HEK293 (cell line): ENCODE results near the gene ASMTL.
"Not testable (repeated sequence)": the region's sequence is repeated elsewhere in the genome, so short reads cannot be mapped to it uniquely, and the experiment has no call there.

Experiments
- CTCF ChIA-PET: fragments of 350-600 bp; formaldehyde crosslinking; extraction: SDS; loops from one replicate; lab custom pipeline; 2021; ENCODE audit warnings: antibody characterized with exemption; lab: Yijun Ruan, JAX
- POLR2A ChIA-PET: fragments of 300-600 bp; formaldehyde crosslinking; extraction: SDS; loops from one replicate; lab custom pipeline; 2020; ENCODE audit warnings: antibody characterized with exemption, inconsistent platforms; lab: Yijun Ruan, JAX
- H3K27ac ChIP-seq: fragments of 200-500 bp; sonication (Bioruptor generic); 2 replicates; pipeline ENCODE4 v1.5.1; 2014; ENCODE audit warnings: low read depth, low read length, control low read depth, inconsistent platforms; ENCODE audit errors: extremely low read depth
- H3K36me3 ChIP-seq, 2 experiments: fragments of 200-500 bp in 1 of 2; sonication (Bioruptor generic) in 1 of 2; 1 replicate in 1 of 2; 2 replicates in 1 of 2; pipeline ENCODE4 v1.5.1; 2014 to 2017; ENCODE audit warnings: inconsistent platforms in 2 of 2, low read length in 2 of 2; ENCODE audit not compliant: control insufficient read depth in 2 of 2, insufficient read depth in 1 of 2
- H3K4me1 ChIP-seq: fragments of 200-500 bp; sonication (Bioruptor generic); 2 replicates; pipeline ENCODE4 v1.5.1; 2014; ENCODE audit warnings: mild to moderate bottlenecking, low read length, inconsistent platforms; ENCODE audit not compliant: control insufficient read depth, insufficient read depth
- H3K4me3 ChIP-seq: 2 replicates; pipeline ENCODE4 v1.5.1; 2011; ENCODE audit warnings: low read depth, mild to moderate bottlenecking, control low read depth, low read length, moderate library complexity
- H3K9me3 ChIP-seq: fragments of 200-500 bp; sonication (Bioruptor generic); 2 replicates; pipeline ENCODE4 v1.5.1; 2014; ENCODE audit warnings: low read depth, low read length, inconsistent platforms; ENCODE audit not compliant: control insufficient read depth, insufficient read depth
- MEIS1 ChIP-seq: sonication (generic); formaldehyde crosslinking; IDR thresholded peaks from 2 replicates; pipeline ENCODE4 v1.8.1; 2022; ENCODE audit warnings: missing genetic modification reagents, mild to moderate bottlenecking, borderline replicate concordance
- SP2 ChIP-seq: fragments of 450-650 bp; formaldehyde crosslinking; IDR thresholded peaks from 2 replicates; pipeline ENCODE4 v1.5.1; 2016; ENCODE audit warnings: missing biosample characterization, missing genetic modification characterization
- ZBTB17 ChIP-seq: fragments of 450-650 bp; formaldehyde crosslinking; IDR thresholded peaks from 2 replicates; pipeline ENCODE4 v1.5.1; 2016; ENCODE audit warnings: missing biosample characterization, missing genetic modification characterization
- ZBTB21 ChIP-seq: fragments of 450-650 bp; formaldehyde crosslinking; IDR thresholded peaks from 2 replicates; pipeline ENCODE4 v1.5.1; 2017; ENCODE audit warnings: missing biosample characterization, missing genetic modification characterization
- ZNF24 ChIP-seq: fragments of 450-650 bp; formaldehyde crosslinking; IDR thresholded peaks from 2 replicates; pipeline ENCODE4 v1.5.1; 2016; ENCODE audit warnings: missing biosample characterization, missing genetic modification characterization
- ZNF274 ChIP-seq, 2 experiments: fragments of 200-500 bp in 1 of 2; fragments of 450-650 bp in 1 of 2; sonication (Bioruptor generic) in 1 of 2; formaldehyde crosslinking in 1 of 2; IDR thresholded peaks; 2 replicates each; pipeline versions ENCODE4 v1.5.1 to v1.6.1; 2014 to 2016; ENCODE audit warnings: borderline replicate concordance in 1 of 2, inconsistent platforms in 1 of 2, low read length in 1 of 2, missing biosample characterization in 1 of 2, missing genetic modification characterization in 1 of 2
- ZNF292 ChIP-seq: fragments of 450-650 bp; formaldehyde crosslinking; IDR thresholded peaks from 2 replicates; pipeline ENCODE4 v1.5.1; 2016; ENCODE audit warnings: low read depth, missing biosample characterization, missing genetic modification characterization, borderline replicate concordance
- ZNF366 ChIP-seq: fragments of 450-650 bp; formaldehyde crosslinking; conservative IDR thresholded peaks from 2 replicates; pipeline ENCODE4 v1.5.1; 2016; ENCODE audit warnings: missing biosample characterization, missing genetic modification characterization
- ZNF548 ChIP-seq: fragments of 450-650 bp; formaldehyde crosslinking; IDR thresholded peaks from 2 replicates; pipeline ENCODE4 v1.5.1; 2016; ENCODE audit warnings: missing biosample characterization, missing genetic modification characterization
- ZNF560 ChIP-seq: fragments of 450-650 bp; formaldehyde crosslinking; IDR thresholded peaks from 2 replicates; pipeline ENCODE4 v1.5.1; 2017; ENCODE audit warnings: missing biosample characterization, missing genetic modification characterization, borderline replicate concordance
- ZNF785 ChIP-seq: fragments of 450-650 bp; formaldehyde crosslinking; IDR thresholded peaks from 2 replicates; pipeline ENCODE4 v1.5.1; 2016; ENCODE audit warnings: missing biosample characterization, missing genetic modification characterization
- TF ChIP-seq, protein P1 (sequence below): fragments of 450-650 bp; formaldehyde crosslinking; IDR thresholded peaks from 2 replicates; pipeline ENCODE4 v1.5.1; 2017; ENCODE audit warnings: missing biosample characterization, missing genetic modification characterization
- TF ChIP-seq, protein P2 (sequence below): fragments of 450-650 bp; formaldehyde crosslinking; IDR thresholded peaks from 2 replicates; pipeline ENCODE4 v1.5.1; 2016; ENCODE audit warnings: missing biosample characterization, missing genetic modification characterization
- TF ChIP-seq, protein P3 (sequence below): fragments of 450-650 bp; formaldehyde crosslinking; optimal IDR thresholded peaks from 2 replicates; pipeline ENCODE3; 2016; ENCODE audit warnings: missing biosample characterization, mild to moderate bottlenecking, missing genetic modification characterization
- TF ChIP-seq, protein P4 (sequence below): fragments of 450-650 bp; formaldehyde crosslinking; IDR thresholded peaks from 2 replicates; pipeline ENCODE4 v1.5.1; 2017; ENCODE audit warnings: missing biosample characterization, missing genetic modification characterization

Gene ASMTL

DNA sequence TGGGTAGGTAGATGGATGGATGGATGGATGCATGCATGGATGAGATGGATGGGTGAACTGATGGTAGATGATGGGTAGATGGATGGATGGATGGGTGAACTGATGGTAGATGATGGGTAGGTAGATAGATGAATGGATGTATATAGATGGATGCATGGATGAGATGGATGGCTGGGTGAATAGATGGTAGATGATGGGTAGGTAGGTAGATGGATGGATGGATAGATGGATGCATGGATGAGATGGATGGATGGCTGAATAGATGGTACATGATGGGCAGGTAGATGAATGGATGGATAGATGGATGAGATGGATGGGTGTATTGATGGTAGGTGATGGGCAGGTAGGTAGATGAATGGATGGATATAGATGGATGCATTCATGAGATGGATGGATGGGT lies 45.7 kb downstream of the ASMTL start:
- Histone ChIP-seq H3K27ac (no peak overlapping the region), H3K4me3 (no peak overlapping the region), H3K36me3 (peaks cover 59 to 65% of the 10 kb centered on the region in 2 experiments), H3K4me1 (no peaks in the 10 kb centered on the region), H3K9me3 (no peaks in the 10 kb centered on the region)
- TF ChIP-seq SP2 (tag by site-specific recombination) (no peak), ZNF366 (tag by site-specific recombination) (peak; percentile 74), ZNF548 (tag by site-specific recombination) (no peak), ZNF560 (tag by site-specific recombination) (no peak), ZBTB17 (peak; percentile 100), ZBTB21 (tag by site-specific recombination) (no peak), ZNF292 (tag by site-specific recombination) (no peak), ZNF24 (no peak), MEIS1 (no peak), ZNF274 (IDR thresholded peaks at IDR 0.05; ENCODE audit: low read length) (no peak), ZNF274 (tag by site-specific recombination; IDR thresholded peaks at IDR 0.05; ENCODE audit: borderline replicate concordance) (no peak), ZNF785 (tag by site-specific recombination) (no peak)
- TF ChIP-seq, protein P1, sequence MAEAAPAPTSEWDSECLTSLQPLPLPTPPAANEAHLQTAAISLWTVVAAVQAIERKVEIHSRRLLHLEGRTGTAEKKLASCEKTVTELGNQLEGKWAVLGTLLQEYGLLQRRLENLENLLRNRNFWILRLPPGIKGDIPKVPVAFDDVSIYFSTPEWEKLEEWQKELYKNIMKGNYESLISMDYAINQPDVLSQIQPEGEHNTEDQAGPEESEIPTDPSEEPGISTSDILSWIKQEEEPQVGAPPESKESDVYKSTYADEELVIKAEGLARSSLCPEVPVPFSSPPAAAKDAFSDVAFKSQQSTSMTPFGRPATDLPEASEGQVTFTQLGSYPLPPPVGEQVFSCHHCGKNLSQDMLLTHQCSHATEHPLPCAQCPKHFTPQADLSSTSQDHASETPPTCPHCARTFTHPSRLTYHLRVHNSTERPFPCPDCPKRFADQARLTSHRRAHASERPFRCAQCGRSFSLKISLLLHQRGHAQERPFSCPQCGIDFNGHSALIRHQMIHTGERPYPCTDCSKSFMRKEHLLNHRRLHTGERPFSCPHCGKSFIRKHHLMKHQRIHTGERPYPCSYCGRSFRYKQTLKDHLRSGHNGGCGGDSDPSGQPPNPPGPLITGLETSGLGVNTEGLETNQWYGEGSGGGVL (tag by site-specific recombination): no peak
- TF ChIP-seq, protein P2, sequence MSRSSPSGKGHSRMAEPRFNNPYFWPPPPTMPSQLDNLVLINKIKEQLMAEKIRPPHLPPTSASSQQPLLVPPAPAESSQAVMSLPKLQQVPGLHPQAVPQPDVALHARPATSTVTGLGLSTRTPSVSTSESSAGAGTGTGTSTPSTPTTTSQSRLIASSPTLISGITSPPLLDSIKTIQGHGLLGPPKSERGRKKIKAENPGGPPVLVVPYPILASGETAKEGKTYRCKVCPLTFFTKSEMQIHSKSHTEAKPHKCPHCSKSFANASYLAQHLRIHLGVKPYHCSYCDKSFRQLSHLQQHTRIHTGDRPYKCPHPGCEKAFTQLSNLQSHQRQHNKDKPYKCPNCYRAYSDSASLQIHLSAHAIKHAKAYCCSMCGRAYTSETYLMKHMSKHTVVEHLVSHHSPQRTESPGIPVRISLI (tag by site-specific recombination): no peak
- TF ChIP-seq, protein P3, sequence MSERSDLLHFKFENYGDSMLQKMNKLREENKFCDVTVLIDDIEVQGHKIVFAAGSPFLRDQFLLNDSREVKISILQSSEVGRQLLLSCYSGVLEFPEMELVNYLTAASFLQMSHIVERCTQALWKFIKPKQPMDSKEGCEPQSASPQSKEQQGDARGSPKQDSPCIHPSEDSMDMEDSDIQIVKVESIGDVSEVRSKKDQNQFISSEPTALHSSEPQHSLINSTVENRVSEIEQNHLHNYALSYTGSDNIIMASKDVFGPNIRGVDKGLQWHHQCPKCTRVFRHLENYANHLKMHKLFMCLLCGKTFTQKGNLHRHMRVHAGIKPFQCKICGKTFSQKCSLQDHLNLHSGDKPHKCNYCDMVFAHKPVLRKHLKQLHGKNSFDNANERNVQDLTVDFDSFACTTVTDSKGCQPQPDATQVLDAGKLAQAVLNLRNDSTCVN: no peak
- TF ChIP-seq, protein P4, sequence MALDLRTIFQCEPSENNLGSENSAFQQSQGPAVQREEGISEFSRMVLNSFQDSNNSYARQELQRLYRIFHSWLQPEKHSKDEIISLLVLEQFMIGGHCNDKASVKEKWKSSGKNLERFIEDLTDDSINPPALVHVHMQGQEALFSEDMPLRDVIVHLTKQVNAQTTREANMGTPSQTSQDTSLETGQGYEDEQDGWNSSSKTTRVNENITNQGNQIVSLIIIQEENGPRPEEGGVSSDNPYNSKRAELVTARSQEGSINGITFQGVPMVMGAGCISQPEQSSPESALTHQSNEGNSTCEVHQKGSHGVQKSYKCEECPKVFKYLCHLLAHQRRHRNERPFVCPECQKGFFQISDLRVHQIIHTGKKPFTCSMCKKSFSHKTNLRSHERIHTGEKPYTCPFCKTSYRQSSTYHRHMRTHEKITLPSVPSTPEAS (tag by site-specific recombination): no peak
- ChIA-PET CTCF (no interaction called here), POLR2A (no interaction called here)

DNA sequence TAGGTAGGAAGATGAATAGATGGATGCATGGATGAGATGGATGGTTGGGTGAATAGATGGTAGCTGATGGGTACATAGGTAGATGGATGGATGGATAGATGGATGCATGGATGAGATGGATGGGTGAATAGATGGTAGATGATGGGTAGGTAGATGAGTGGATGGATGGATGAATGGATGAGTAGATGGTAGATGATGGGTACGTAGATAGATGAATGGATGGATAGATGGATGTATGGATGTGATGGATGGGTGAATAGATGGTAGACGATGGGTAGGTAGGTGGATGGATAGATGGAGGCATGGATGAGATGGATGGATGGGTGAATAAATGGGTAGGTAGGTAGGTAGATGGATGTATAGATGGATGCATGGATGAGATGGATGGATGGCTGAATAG lies 46.9 kb downstream of the ASMTL start:
- H3K9me3 ChIP-seq, H3K27ac ChIP-seq, POLR2A ChIA-PET, H3K4me3 ChIP-seq, H3K4me1 ChIP-seq, CTCF ChIA-PET: not testable (repeated sequence)
- H3K36me3 ChIP-seq: peaks cover 51 to 68% of the 10 kb centered on the region in 2 experiments
- TF ChIP-seq ZBTB17 (peak; percentile 98), ZNF366 (tag by site-specific recombination) (0 out of 2 replicates have a peak, but pooled peaks have one; percentile 14)

DNA sequence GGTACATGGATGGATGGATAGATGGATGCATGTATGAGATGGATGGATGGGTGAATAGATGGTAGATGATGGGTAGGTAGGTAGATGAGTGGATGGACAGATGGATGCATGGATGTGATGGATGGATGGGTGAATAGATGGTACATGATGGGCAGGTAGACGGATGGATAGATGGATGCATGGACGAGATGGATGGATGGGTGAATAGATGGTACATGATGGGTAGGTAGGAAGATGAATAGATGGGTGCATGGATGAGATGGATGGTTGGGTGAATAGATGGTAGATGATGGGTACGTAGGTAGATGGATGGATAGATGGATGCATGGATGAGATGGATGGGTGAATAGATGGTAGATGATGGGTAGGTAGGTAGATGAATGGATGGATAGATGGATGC lies 48.8 kb downstream of the ASMTL start:
- POLR2A ChIA-PET, H3K4me3 ChIP-seq, H3K4me1 ChIP-seq, H3K27ac ChIP-seq, CTCF ChIA-PET, H3K9me3 ChIP-seq: not testable (repeated sequence)
- peaks cover 60 to 86% of the 10 kb centered on the region in 2 experiments for H3K36me3 ChIP-seq
- TF ChIP-seq ZBTB17: peak; percentile 96
- TF ChIP-seq ZNF366 (tag by site-specific recombination): peak; percentile 59
